ENCODE results near the gene PIP5K1C. TPM values are rescaled to one million over a fixed set of nuclear protein-coding genes. Genes with fewer than 3 reads are reported as not detected.

Gene PIP5K1C
- polyA plus RNA-seq, 2 of the 4 experiments (the other 2 are of a cell fraction), result 2.6 to 9.3 TPM

DNA sequence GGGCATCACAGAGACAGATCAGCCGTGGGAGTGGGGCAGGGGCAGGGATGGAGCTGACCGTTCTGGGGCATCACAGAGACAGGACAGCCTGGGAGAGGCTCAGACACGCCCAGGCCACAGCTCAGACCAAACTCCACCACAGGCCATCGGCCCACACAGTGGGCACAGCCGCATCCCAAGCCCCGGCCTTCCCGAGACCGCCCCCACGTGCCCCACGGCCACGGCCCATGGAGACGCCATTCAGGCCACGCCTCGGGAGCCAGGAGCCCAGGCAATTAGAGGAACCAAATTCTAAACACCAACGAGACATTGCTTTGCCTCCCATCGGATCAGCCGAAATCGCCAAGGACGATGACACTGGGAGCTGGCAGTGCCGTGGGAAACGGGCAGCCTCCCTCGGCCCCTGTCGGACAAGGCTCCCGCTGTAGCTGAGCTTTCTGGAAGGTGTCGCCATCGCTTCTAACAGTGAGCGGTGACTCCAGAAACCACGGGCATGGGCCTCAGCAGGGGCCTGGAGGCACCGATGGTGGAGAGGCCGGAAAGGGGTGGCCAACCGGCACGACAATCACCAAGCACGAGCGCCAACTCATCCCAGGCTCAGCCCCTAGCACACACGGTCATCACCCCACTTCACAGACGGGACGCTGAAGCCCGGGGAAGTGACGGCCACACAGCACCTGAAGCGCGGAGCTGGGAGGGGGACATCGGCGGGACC, 2.4 kb downstream of the PIP5K1C start:
- CTCF ChIA-PET, result interaction anchor here (0.9 to 3.5 kb wide), 3 partner anchors 10 to 65 kb away, joined by 3 to 18 read pairs (median 3); no protein-coding TSS in a partner anchor

DNA sequence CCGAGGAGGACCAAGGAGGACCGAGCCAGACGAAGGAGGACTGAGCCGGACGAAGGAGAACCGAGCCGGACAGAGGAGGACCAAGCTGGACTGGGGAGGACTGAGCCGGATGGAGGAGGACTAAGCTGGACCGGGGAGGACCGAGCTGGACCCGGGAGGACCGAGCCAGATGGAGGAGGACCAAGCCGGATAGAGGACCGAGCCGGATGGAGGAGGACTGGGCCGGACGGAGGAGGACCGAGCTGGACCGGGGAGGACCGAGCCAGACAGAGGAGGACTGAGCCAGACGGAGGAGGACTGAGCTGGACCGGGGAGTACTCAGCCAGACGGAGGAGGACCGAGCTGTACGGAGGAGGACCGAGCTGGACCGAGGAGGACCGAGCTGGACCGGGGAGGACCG, 3.2 kb downstream of the PIP5K1C start:
- no peak overlapping the region for H3K4me3 ChIP-seq
- H3K9me3 ChIP-seq, result no peaks in the 10 kb centered on the region
- H3K4me1 ChIP-seq, result peaks cover 4% of the 10 kb centered on the region; the same call in 1 of the 3 replicates
- TF ChIP-seq JUN (IDR thresholded peaks at IDR 0.05), result no peak
- TF ChIP-seq JUNB (IDR thresholded peaks at IDR 0.05), result no peak
- TF ChIP-seq, protein P1, sequence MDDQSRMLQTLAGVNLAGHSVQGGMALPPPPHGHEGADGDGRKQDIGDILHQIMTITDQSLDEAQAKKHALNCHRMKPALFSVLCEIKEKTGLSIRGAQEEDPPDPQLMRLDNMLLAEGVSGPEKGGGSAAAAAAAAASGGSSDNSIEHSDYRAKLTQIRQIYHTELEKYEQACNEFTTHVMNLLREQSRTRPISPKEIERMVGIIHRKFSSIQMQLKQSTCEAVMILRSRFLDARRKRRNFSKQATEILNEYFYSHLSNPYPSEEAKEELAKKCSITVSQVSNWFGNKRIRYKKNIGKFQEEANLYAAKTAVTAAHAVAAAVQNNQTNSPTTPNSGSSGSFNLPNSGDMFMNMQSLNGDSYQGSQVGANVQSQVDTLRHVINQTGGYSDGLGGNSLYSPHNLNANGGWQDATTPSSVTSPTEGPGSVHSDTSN (IDR thresholded peaks at IDR 0.05), result no peak
- TF ChIP-seq, protein P2, sequence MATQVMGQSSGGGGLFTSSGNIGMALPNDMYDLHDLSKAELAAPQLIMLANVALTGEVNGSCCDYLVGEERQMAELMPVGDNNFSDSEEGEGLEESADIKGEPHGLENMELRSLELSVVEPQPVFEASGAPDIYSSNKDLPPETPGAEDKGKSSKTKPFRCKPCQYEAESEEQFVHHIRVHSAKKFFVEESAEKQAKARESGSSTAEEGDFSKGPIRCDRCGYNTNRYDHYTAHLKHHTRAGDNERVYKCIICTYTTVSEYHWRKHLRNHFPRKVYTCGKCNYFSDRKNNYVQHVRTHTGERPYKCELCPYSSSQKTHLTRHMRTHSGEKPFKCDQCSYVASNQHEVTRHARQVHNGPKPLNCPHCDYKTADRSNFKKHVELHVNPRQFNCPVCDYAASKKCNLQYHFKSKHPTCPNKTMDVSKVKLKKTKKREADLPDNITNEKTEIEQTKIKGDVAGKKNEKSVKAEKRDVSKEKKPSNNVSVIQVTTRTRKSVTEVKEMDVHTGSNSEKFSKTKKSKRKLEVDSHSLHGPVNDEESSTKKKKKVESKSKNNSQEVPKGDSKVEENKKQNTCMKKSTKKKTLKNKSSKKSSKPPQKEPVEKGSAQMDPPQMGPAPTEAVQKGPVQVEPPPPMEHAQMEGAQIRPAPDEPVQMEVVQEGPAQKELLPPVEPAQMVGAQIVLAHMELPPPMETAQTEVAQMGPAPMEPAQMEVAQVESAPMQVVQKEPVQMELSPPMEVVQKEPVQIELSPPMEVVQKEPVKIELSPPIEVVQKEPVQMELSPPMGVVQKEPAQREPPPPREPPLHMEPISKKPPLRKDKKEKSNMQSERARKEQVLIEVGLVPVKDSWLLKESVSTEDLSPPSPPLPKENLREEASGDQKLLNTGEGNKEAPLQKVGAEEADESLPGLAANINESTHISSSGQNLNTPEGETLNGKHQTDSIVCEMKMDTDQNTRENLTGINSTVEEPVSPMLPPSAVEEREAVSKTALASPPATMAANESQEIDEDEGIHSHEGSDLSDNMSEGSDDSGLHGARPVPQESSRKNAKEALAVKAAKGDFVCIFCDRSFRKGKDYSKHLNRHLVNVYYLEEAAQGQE (IDR thresholded peaks at IDR 0.05), result no peak
- TF ChIP-seq TP53 (CRISPR knock-in tag; IDR thresholded peaks at IDR 0.05), result no peak
- TF ChIP-seq KDM1A (IDR thresholded peaks at IDR 0.05; ENCODE audit: low read depth), result no peak
- TF ChIP-seq, protein P3, sequence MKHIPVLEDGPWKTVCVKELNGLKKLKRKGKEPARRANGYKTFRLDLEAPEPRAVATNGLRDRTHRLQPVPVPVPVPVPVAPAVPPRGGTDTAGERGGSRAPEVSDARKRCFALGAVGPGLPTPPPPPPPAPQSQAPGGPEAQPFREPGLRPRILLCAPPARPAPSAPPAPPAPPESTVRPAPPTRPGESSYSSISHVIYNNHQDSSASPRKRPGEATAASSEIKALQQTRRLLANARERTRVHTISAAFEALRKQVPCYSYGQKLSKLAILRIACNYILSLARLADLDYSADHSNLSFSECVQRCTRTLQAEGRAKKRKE (CRISPR knock-in tag; IDR thresholded peaks at IDR 0.05; ENCODE audit: low read depth), result no peak
- no peak for TF ChIP-seq BHLHE40 (IDR thresholded peaks at IDR 0.05; ENCODE audit: low read depth, low read length)
- TF ChIP-seq EHF (CRISPR knock-in tag; IDR thresholded peaks at IDR 0.05), result no peak
- TF ChIP-seq FOSB (CRISPR knock-in tag; IDR thresholded peaks at IDR 0.05), result no peak
- TF ChIP-seq RAD21 (conservative IDR thresholded peaks at IDR 0.05 in 1 of 2, IDR thresholded peaks at IDR 0.05 in 1 of 2), result no peak
- TF ChIP-seq EHMT2 (IDR thresholded peaks at IDR 0.05; ENCODE audit: low read depth), result no peak
- TF ChIP-seq CBX8 (IDR thresholded peaks at IDR 0.05), result no peak
- no peak for TF ChIP-seq ESRRA (IDR thresholded peaks at IDR 0.05; ENCODE audit: borderline replicate concordance, low read length)
- no peak for TF ChIP-seq ZSCAN20 (CRISPR knock-in tag; IDR thresholded peaks at IDR 0.05)
- TF ChIP-seq ZNF302 (CRISPR knock-in tag; IDR thresholded peaks at IDR 0.05), result no peak
- no peak for TF ChIP-seq GATA3 (IDR thresholded peaks at IDR 0.05; ENCODE audit: borderline replicate concordance)
- no peak overlapping the region for H3K27ac ChIP-seq
- ATAC-seq (no peak), FAIRE-seq (no peak), DNase-seq (ENCODE audit: low read depth in 1 of 2, low spot score in 1 of 2) (no peak)
- WGBS (ENCODE audit: missing lambda C conversion rate), result 92% methylated on average over 30 of the region's 30 CpGs
- ChIA-PET POLR2A (no interaction called here), CTCF (interaction anchor here (0.5 to 3.5 kb wide), 3 partner anchors 9 to 128 kb away, joined by 3 to 18 read pairs (median 5); no protein-coding TSS in a partner anchor)
- no peak overlapping the region for H3K4me2 ChIP-seq

More for the DNA sequence above, 2.4 kb downstream of the PIP5K1C start:
- POLR2A ChIA-PET, result no interaction called here
- Histone ChIP-seq H3K4me2 (no peak overlapping the region), H3K4me3 (no peak overlapping the region), H3K9me3 (no peaks in the 10 kb centered on the region), H3K27ac (no peak overlapping the region), H3K4me1 (peaks cover 4% of the 10 kb centered on the region; the same call in 1 of the 3 replicates)
- no peak for ATAC-seq
- FAIRE-seq, result no peak
- DNase-seq (ENCODE audit: low read depth in 1 of 2, low spot score in 1 of 2), result no peak
- TF ChIP-seq POLR2AphosphoS2 (conservative IDR thresholded peaks at IDR 0.05; ENCODE audit: low read length), result no peak
- no peak for TF ChIP-seq RAD21 (conservative IDR thresholded peaks at IDR 0.05 in 1 of 2, IDR thresholded peaks at IDR 0.05 in 1 of 2)
- TF ChIP-seq CBX8 (IDR thresholded peaks at IDR 0.05), result no peak
- TF ChIP-seq RCOR1 (IDR thresholded peaks at IDR 0.05; ENCODE audit: low read depth, low read length), result no peak
- no peak for TF ChIP-seq EHMT2 (IDR thresholded peaks at IDR 0.05; ENCODE audit: low read depth)
- no peak for TF ChIP-seq KDM5A (IDR thresholded peaks at IDR 0.05)
- TF ChIP-seq FOSL2 (IDR thresholded peaks at IDR 0.05), result no peak
- TF ChIP-seq FOSL2 (CRISPR knock-in tag; IDR thresholded peaks at IDR 0.05), result no peak
- TF ChIP-seq HOXB13 (CRISPR knock-in tag; IDR thresholded peaks at IDR 0.05; ENCODE audit: low read depth), result no peak
- TF ChIP-seq JUNB (IDR thresholded peaks at IDR 0.05), result no peak
- no peak for TF ChIP-seq GATA3 (IDR thresholded peaks at IDR 0.05; ENCODE audit: borderline replicate concordance)
- TF ChIP-seq NR3C1 (IDR thresholded peaks at IDR 0.05), result no peak
- no peak for TF ChIP-seq NFE2L2 (conservative IDR thresholded peaks at IDR 0.05; ENCODE audit: low read length)
- no peak for TF ChIP-seq TP53 (CRISPR knock-in tag; IDR thresholded peaks at IDR 0.05)
- TF ChIP-seq ZNF302 (CRISPR knock-in tag; IDR thresholded peaks at IDR 0.05), result no peak
- no peak for TF ChIP-seq CBX2 (IDR thresholded peaks at IDR 0.05; ENCODE audit: borderline replicate concordance, low read depth)
- TF ChIP-seq, protein P4, sequence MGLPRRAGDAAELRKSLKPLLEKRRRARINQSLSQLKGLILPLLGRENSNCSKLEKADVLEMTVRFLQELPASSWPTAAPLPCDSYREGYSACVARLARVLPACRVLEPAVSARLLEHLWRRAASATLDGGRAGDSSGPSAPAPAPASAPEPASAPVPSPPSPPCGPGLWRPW (IDR thresholded peaks at IDR 0.05), result no peak
- TF ChIP-seq ZC3H11A (IDR thresholded peaks at IDR 0.05), result no peak
- 92% methylated on average over 29 of the region's 43 CpGs for WGBS (ENCODE audit: missing lambda C conversion rate)

Measured in A549 (cell line).